Lower leg skin (tissue), 3 donors: Measurements from ENCODE around the gene TBC1D10B.
"Not testable (repeated sequence)": the region's sequence is repeated elsewhere in the genome, so short reads cannot be mapped to it uniquely, and the experiment has no call there.

Experiments used
- CTCF ChIP-seq, 3 donors: fragments of 450-650 bp; IDR thresholded peaks; one replicate each; pipeline ENCODE4 v1.5.1; 2016; ENCODE audit warnings: antibody characterized with exemption in 3 of 3, mild to moderate bottlenecking in 3 of 3, moderate library complexity in 2 of 3
- POLR2A ChIP-seq, 2 donors: fragments of 450-650 bp; IDR thresholded peaks; one replicate each; pipeline ENCODE4 v1.6.1; 2016 to 2017; ENCODE audit warnings: antibody characterized with exemption in 2 of 2, mild to moderate bottlenecking in 1 of 2, moderate library complexity in 1 of 2

- TF ChIP-seq POLR2A (IDR thresholded peaks at IDR 0.05) = not testable (repeated sequence)
- TF ChIP-seq CTCF (IDR thresholded peaks at IDR 0.05) = peak in 1 of 3 donors; percentile 15
Observed at GRCh38 chr16:30335028-30335597, 35.2 kb downstream of the TBC1D10B start.
